ENCODE measurements around the gene D2HGDH. TPM values are rescaled to one million over a fixed set of nuclear protein-coding genes. Genes with fewer than 3 reads are reported as not detected.

The D2HGDH gene
- total RNA-seq, 1 donor from 2014 or later = 17.8 TPM

GRCh38 chr2:241768251-241768711 lies 33.9 kb downstream of the D2HGDH start:
- DNase-seq = no peak
- TF ChIP-seq CTCF (IDR thresholded peaks at IDR 0.05; ENCODE audit: borderline replicate concordance) = no peak
- Histone ChIP-seq H3K4me3 (no peak overlapping the region), H3K9me3 (replicated peaks) (no peaks in the 10 kb centered on the region), H3K36me3 (no peaks in the 10 kb centered on the region), H3K27ac (replicated peaks) (no peak overlapping the region), H3K27me3 (ENCODE audit: low read depth) (peaks cover 18% of the 10 kb centered on the region), H3K4me1 (no peaks in the 10 kb centered on the region)
- intact Hi-C loops (cut with micrococcal nuclease) = no loop called here

- DNase-seq = no peak
- intact Hi-C loops (cut with micrococcal nuclease) = no loop called here
- H3K36me3 ChIP-seq = no peaks in the 10 kb centered on the region
These were observed 34.4 kb downstream of the D2HGDH start for GRCh38 chr2:241768850-241769249.

GRCh38 chr2:241769819-241770184 lies 35.4 kb downstream of the D2HGDH start:
- Histone ChIP-seq H3K9me3 (replicated peaks) (no peaks in the 10 kb centered on the region), H3K36me3 (no peaks in the 10 kb centered on the region), H3K27ac (replicated peaks) (no peak overlapping the region), H3K4me3 (no peak overlapping the region), H3K4me1 (no peaks in the 10 kb centered on the region), H3K27me3 (ENCODE audit: low read depth) (peaks cover 33% of the 10 kb centered on the region)
- intact Hi-C loops (cut with micrococcal nuclease) = no loop called here
- DNase-seq = no peak
- TF ChIP-seq CTCF (IDR thresholded peaks at IDR 0.05; ENCODE audit: borderline replicate concordance) = no peak

More at GRCh38 chr2:241768850-241769249, 34.4 kb downstream of the D2HGDH start:
- no peaks in the 10 kb centered on the region for H3K9me3 ChIP-seq (replicated peaks)
- TF ChIP-seq CTCF (IDR thresholded peaks at IDR 0.05; ENCODE audit: borderline replicate concordance) = no peak
- no peak overlapping the region for H3K4me3 ChIP-seq
- no peak overlapping the region for H3K27ac ChIP-seq (replicated peaks)
- no peaks in the 10 kb centered on the region for H3K4me1 ChIP-seq
- peaks cover 24% of the 10 kb centered on the region for H3K27me3 ChIP-seq (ENCODE audit: low read depth)

- intact Hi-C loops (cut with micrococcal nuclease) = no loop called here
These were observed 35.9 kb downstream of the D2HGDH start for GRCh38 chr2:241770185-241770935.

GRCh38 chr2:241770936-241771285 lies 36.5 kb downstream of the D2HGDH start:
- Histone ChIP-seq H3K27ac (replicated peaks) (no peak overlapping the region), H3K4me3 (no peak overlapping the region), H3K36me3 (no peaks in the 10 kb centered on the region), H3K4me1 (no peaks in the 10 kb centered on the region), H3K9me3 (replicated peaks) (no peaks in the 10 kb centered on the region), H3K27me3 (ENCODE audit: low read depth) (peaks cover 45% of the 10 kb centered on the region)
- DNase-seq = no peak
- TF ChIP-seq CTCF (IDR thresholded peaks at IDR 0.05; ENCODE audit: borderline replicate concordance) = no peak
- intact Hi-C loops (cut with micrococcal nuclease) = no loop called here

More at GRCh38 chr2:241770185-241770935, 35.9 kb downstream of the D2HGDH start:
- Histone ChIP-seq H3K4me3 (no peak overlapping the region), H3K36me3 (no peaks in the 10 kb centered on the region), H3K27ac (replicated peaks) (no peak overlapping the region), H3K27me3 (ENCODE audit: low read depth) (peaks cover 39% of the 10 kb centered on the region), H3K4me1 (no peaks in the 10 kb centered on the region), H3K9me3 (replicated peaks) (no peaks in the 10 kb centered on the region)
- no peak for TF ChIP-seq CTCF (IDR thresholded peaks at IDR 0.05; ENCODE audit: borderline replicate concordance)
- DNase-seq = no peak

All from left ventricle myocardium inferior (tissue), 1 donor.